MM.1S (cell line): ENCODE results near the gene KCNJ15.

Source experiments
- DNase-seq: peaks from one replicate; pipeline ENCODE4 v3.0.0-alpha.2; 2015
- H2AFZ ChIP-seq: fragments of 300-600 bp; sonication (generic); 2 replicates; pipeline ENCODE4 v1.6.0; 2016; ENCODE audit warnings: antibody characterized with exemption, low read length
- H3F3A ChIP-seq: fragments of 300-600 bp; sonication (generic); 2 replicates; pipeline ENCODE4 v1.6.1; 2016; ENCODE audit warnings: mild to moderate bottlenecking, antibody characterized with exemption, low read length, moderate library complexity, mixed read lengths; ENCODE audit not compliant: insufficient read depth
- H3K27ac ChIP-seq: fragments of 300-600 bp; sonication (generic); 2 replicates; pipeline ENCODE4 v1.5.1; 2016; ENCODE audit warnings: mild to moderate bottlenecking, low read length
- H3K27me3 ChIP-seq: fragments of 300-600 bp; sonication (generic); replicated peaks from 2 replicates; pipeline ENCODE4 v1.6.0; 2016; ENCODE audit warnings: low read length; ENCODE audit not compliant: insufficient read depth
- H3K36me3 ChIP-seq: fragments of 300-600 bp; sonication (generic); replicated peaks from 2 replicates; pipeline ENCODE4 v1.6.1; 2016; ENCODE audit warnings: mild to moderate bottlenecking, low read length, mixed read lengths; ENCODE audit not compliant: insufficient read depth
- H3K4me1 ChIP-seq: fragments of 300-600 bp; sonication (generic); 2 replicates; pipeline ENCODE4 v1.6.1; 2016; ENCODE audit warnings: low read length, mixed read lengths
- H3K4me2 ChIP-seq: fragments of 300-600 bp; sonication (generic); 2 replicates; pipeline ENCODE4 v1.6.0; 2016; ENCODE audit warnings: low read depth, low read length
- H3K4me3 ChIP-seq: fragments of 300-600 bp; sonication (generic); 2 replicates; pipeline ENCODE4 v1.5.1; 2016; ENCODE audit warnings: low read length, mixed read lengths
- H3K79me2 ChIP-seq: fragments of 300-600 bp; sonication (generic); 2 replicates; pipeline ENCODE4 v1.6.1; 2016; ENCODE audit warnings: mixed run types, low read length, mixed read lengths
- H3K9ac ChIP-seq: fragments of 300-600 bp; sonication (generic); 2 replicates; pipeline ENCODE4 v1.6.1; 2016; ENCODE audit warnings: low read length, mixed read lengths
- H3K9me2 ChIP-seq: fragments of 300-600 bp; sonication (generic); replicated peaks from 2 replicates; pipeline ENCODE4 v1.6.1; 2016; ENCODE audit warnings: mild to moderate bottlenecking, low read length, mixed read lengths; ENCODE audit not compliant: insufficient read depth
- H3K9me3 ChIP-seq: fragments of 300-600 bp; sonication (generic); replicated peaks from 2 replicates; pipeline ENCODE4 v1.6.1; 2016; ENCODE audit warnings: mild to moderate bottlenecking, low read length, mixed read lengths; ENCODE audit not compliant: insufficient read depth
- H4K20me1 ChIP-seq: fragments of 300-600 bp; sonication (generic); 2 replicates; pipeline ENCODE4 v1.6.1; 2016; ENCODE audit warnings: mild to moderate bottlenecking, low read length, moderate library complexity, mixed read lengths; ENCODE audit not compliant: insufficient read depth
- EZH2 ChIP-seq: fragments of 300-600 bp; sonication (generic); optimal IDR thresholded peaks from 2 replicates; pipeline ENCODE3; 2017; ENCODE audit warnings: low read depth, mild to moderate bottlenecking, antibody characterized with exemption, low read length, mixed read lengths
- EZH2phosphoT487 ChIP-seq: fragments of 300-600 bp; sonication (generic); IDR thresholded peaks from 2 replicates; pipeline ENCODE4 v1.6.1; 2018; ENCODE audit warnings: antibody characterized with exemption, low read length
- TF ChIP-seq, protein P1 (sequence below): fragments of 300-600 bp; sonication (generic); IDR thresholded peaks from 2 replicates; pipeline ENCODE4 v1.5.1; 2016; ENCODE audit warnings: antibody characterized with exemption, low read length, mixed read lengths

KCNJ15 gene

DNA sequence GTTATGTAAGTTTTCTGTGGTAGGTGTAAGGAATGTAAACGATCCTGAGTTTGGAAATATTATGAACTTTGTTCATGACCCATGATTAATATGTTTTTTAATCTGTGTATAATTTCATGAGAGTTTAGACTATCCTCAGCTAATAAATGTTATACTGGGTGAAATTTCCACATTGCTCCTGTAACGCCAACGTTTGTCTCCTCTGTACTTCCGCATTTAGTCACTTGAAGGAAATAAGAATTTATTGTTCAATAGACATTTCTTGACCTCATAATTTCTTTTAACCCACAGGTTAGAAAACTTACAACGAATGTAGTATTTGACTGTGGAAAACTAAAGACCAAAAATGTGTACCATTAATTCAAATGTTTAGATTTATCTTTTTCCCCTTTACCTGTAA is 876 bp downstream of the KCNJ15 start:
- DNase-seq, result no peak
- H3K9ac ChIP-seq, result no peak overlapping the region
- H3K4me2 ChIP-seq, result no peak overlapping the region
- H3K79me2 ChIP-seq, result no peaks in the 10 kb centered on the region
- H3K4me1 ChIP-seq, result no peaks in the 10 kb centered on the region
- no peak overlapping the region for H3K27ac ChIP-seq
- no peak overlapping the region for H2AFZ ChIP-seq
- no peaks in the 10 kb centered on the region for H3F3A ChIP-seq
- TF ChIP-seq EZH2 (no peak), EZH2phosphoT487 (no peak)
- TF ChIP-seq, protein P1, sequence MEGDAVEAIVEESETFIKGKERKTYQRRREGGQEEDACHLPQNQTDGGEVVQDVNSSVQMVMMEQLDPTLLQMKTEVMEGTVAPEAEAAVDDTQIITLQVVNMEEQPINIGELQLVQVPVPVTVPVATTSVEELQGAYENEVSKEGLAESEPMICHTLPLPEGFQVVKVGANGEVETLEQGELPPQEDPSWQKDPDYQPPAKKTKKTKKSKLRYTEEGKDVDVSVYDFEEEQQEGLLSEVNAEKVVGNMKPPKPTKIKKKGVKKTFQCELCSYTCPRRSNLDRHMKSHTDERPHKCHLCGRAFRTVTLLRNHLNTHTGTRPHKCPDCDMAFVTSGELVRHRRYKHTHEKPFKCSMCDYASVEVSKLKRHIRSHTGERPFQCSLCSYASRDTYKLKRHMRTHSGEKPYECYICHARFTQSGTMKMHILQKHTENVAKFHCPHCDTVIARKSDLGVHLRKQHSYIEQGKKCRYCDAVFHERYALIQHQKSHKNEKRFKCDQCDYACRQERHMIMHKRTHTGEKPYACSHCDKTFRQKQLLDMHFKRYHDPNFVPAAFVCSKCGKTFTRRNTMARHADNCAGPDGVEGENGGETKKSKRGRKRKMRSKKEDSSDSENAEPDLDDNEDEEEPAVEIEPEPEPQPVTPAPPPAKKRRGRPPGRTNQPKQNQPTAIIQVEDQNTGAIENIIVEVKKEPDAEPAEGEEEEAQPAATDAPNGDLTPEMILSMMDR, result no peak
- no peak overlapping the region for H3K4me3 ChIP-seq
- H4K20me1 ChIP-seq, result no peaks in the 10 kb centered on the region
- H3K9me2 ChIP-seq, result no peaks in the 10 kb centered on the region
- no peaks in the 10 kb centered on the region for H3K36me3 ChIP-seq
- H3K27me3 ChIP-seq, result no peaks in the 10 kb centered on the region
- H3K9me3 ChIP-seq, result no peaks in the 10 kb centered on the region

DNA sequence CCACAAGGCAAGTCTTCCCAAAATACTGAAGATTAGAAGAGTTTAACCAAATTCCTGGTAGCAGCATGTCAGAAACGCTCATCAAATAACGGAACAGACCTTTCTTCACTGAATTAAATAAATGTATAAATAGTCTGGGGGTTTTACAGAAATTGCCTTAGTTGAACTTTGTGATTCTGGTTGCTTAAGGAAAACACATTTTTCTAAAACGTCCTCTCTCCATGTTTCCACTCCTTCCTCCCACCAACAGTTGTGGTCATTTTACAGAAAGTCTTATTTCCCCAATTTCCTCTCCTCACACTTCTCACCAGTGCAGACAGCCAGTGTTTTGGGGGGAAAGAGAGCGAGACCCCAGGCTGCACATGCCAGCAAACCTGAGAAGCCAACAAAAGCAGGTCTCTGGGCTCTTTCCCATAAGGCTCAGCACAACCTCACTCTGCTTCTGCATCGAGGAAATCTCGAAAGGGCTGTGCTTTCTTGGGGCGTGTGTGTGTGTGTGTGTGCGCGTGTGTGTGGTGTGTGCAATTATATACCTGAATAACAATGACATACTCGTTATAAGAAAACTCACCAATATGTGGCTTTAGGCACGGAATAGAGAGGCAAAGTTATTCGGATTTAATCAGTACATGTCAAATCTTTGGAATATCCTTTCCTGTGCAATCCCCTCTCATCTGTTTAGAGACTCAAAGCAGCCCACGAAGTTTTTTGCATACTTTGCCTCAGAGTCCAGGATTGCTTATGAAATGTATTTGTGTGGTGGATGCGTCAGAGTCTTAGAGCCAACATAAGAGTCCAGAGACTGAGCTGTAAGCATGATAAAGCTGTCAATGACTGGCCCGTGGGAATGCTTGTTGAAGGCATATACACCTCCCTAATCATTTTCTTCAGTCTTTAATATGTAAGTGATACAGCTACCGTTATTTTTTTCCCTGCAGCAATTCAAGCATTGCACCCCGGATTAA is 2.0 kb downstream of the KCNJ15 start:
- no peaks in the 10 kb centered on the region for H3K36me3 ChIP-seq
- no peak for DNase-seq
- no peaks in the 10 kb centered on the region for H3K27me3 ChIP-seq
- TF ChIP-seq, protein P1, result no peak
- no peak for TF ChIP-seq EZH2
- no peak for TF ChIP-seq EZH2phosphoT487
- H3K9ac ChIP-seq, result no peak overlapping the region
- no peaks in the 10 kb centered on the region for H3F3A ChIP-seq
- no peaks in the 10 kb centered on the region for H4K20me1 ChIP-seq
- no peak overlapping the region for H3K27ac ChIP-seq
- H3K9me2 ChIP-seq, result no peaks in the 10 kb centered on the region
- H3K4me1 ChIP-seq, result no peaks in the 10 kb centered on the region
- no peak overlapping the region for H3K4me2 ChIP-seq
- no peaks in the 10 kb centered on the region for H3K79me2 ChIP-seq
- H2AFZ ChIP-seq, result no peak overlapping the region
- no peak overlapping the region for H3K4me3 ChIP-seq
- no peaks in the 10 kb centered on the region for H3K9me3 ChIP-seq

DNA sequence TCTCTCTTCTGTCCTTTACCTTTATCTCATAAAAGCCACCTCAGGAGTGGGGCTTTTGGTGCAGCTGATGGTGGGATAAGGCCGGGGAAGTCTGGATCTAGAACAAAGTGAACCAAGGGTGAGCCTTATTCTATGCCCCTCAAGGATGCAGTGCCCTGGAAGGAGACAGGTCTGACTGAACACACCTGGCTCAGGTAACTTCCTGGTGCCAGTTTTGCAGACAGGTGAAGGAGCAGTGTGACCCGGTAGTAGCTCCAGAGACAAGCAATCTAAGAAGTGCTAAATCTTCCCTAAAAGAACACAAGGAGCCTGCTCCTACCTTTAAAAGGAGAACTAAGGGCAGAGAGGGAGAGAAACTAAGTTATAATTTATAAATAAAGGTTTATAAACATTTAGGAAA is 2.9 kb downstream of the KCNJ15 start:
- Histone ChIP-seq H3F3A (no peaks in the 10 kb centered on the region), H3K4me1 (no peaks in the 10 kb centered on the region), H3K4me2 (no peak overlapping the region), H3K4me3 (no peak overlapping the region), H3K27ac (no peak overlapping the region), H3K27me3 (no peaks in the 10 kb centered on the region), H3K9ac (no peak overlapping the region), H2AFZ (no peak overlapping the region), H3K36me3 (no peaks in the 10 kb centered on the region), H3K9me3 (no peaks in the 10 kb centered on the region), H4K20me1 (no peaks in the 10 kb centered on the region), H3K79me2 (no peaks in the 10 kb centered on the region), H3K9me2 (no peaks in the 10 kb centered on the region)
- DNase-seq, result no peak
- TF ChIP-seq, protein P1, result no peak
- TF ChIP-seq EZH2 (no peak), EZH2phosphoT487 (no peak)
